COLO668 (cell line): Measurements from ENCODE around the gene ADAMTS14.

Experiments used
- DNase-seq: peaks from one replicate; lab custom pipeline; 2025; ENCODE audit not compliant: unreplicated experiment; lab: John Stamatoyannopoulos, UW

Gene ADAMTS14

GRCh38 chr10:70674560-70675495 lies 2.5 kb downstream of the ADAMTS14 start:
- no peak for DNase-seq

GRCh38 chr10:70675496-70676161 lies 3.3 kb downstream of the ADAMTS14 start:
- DNase-seq = no peak

GRCh38 chr10:70676511-70676910 lies 4.2 kb downstream of the ADAMTS14 start:
- no peak for DNase-seq

GRCh38 chr10:70677016-70677415 lies 4.7 kb downstream of the ADAMTS14 start:
- DNase-seq = no peak

- no peak for DNase-seq
These were observed 5.4 kb downstream of the ADAMTS14 start for GRCh38 chr10:70677620-70678249.

GRCh38 chr10:70678250-70678635 lies 5.9 kb downstream of the ADAMTS14 start:
- no peak for DNase-seq

- DNase-seq = no peak
These were observed 6.6 kb downstream of the ADAMTS14 start for GRCh38 chr10:70678757-70679489.

- DNase-seq = no peak
These were observed 7.2 kb downstream of the ADAMTS14 start for GRCh38 chr10:70679498-70679897.

GRCh38 chr10:70680899-70681730 lies 8.8 kb downstream of the ADAMTS14 start:
- DNase-seq = peak; percentile 10

GRCh38 chr10:70681731-70682005 lies 9.4 kb downstream of the ADAMTS14 start:
- DNase-seq = no peak

GRCh38 chr10:70682920-70683600 lies 10.8 kb downstream of the ADAMTS14 start:
- DNase-seq = no peak

- no peak for DNase-seq
These were observed 11.3 kb downstream of the ADAMTS14 start for GRCh38 chr10:70683601-70683934.

- DNase-seq = no peak
These were observed 11.6 kb downstream of the ADAMTS14 start for GRCh38 chr10:70683940-70684339.

GRCh38 chr10:70684374-70684773 lies 12.1 kb downstream of the ADAMTS14 start:
- no peak for DNase-seq

- DNase-seq = no peak
These were observed 12.6 kb downstream of the ADAMTS14 start for GRCh38 chr10:70684839-70685454.

- DNase-seq = no peak
These were observed 13.2 kb downstream of the ADAMTS14 start for GRCh38 chr10:70685455-70685911.

- DNase-seq = no peak
These were observed 16.5 kb downstream of the ADAMTS14 start for GRCh38 chr10:70688828-70689227.

- DNase-seq = no peak
These were observed 17.4 kb downstream of the ADAMTS14 start for GRCh38 chr10:70689661-70690060.

- DNase-seq = no peak
These were observed 18.3 kb downstream of the ADAMTS14 start for GRCh38 chr10:70690589-70690988.
